Measurements from ENCODE around the gene KIF16B. TPM values are rescaled to one million over a fixed set of nuclear protein-coding genes. Genes with fewer than 3 reads are reported as not detected.

KIF16B gene
- total RNA-seq, 4 donors from 2014 or later, result 22.2 to 59.2 (median 31.4) TPM

DNA sequence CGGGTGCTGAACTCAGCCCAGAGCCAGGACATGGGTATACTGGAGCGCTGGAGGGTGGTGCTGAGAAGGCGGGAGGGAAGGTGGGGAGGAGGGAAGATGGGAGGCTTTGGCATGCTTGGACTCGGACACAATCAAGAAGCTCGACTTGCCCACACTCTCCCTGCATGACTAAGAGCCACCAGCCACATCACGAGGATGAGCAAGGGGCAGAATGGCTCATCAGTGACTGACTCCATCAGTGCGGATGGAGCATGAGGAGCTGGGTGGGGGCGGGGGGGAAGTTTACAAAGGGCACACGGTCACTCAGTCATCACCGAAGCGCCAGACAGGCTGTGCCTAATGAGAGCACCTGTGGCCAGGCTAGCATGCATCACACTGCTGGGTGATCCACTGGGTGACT, 222.8 kb downstream of the KIF16B start:
- DNase-seq (ENCODE audit: low spot score in 2 of 2), result no peak

DNA sequence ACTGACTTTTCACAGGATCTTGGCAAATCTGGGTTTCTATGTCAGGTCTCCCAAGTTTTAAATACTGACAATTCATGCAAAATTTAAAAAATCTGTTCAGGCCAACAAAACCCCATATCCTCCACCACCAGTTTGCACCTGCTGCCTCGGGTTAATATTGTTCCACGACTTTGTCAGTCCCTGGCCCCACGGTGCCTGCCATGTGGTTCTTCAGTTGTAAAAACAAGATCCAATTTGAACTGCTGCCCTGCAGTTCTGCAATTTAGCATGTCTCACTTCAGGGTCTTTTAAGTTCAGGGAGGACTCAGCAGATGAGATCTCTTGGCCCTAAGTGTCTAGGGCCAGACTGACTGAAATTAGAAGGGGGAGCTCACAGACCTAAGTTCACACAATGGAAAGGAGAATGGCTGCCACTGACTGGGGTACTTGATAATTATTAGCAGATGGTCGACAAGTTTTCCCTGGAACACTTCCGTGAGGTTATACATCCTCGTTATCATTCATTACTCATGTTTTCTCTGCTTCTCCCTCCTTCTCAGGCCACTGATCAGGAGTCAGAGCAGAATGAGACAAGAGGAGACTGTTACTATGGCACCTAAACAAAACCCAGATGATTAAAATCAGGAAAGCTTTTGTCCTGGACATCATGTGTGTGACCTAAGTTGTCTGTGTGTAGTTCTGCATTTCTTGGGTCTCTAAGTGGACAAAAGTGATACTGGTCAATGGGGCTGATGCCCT, 223.6 kb downstream of the KIF16B start:
- H3K4me3 ChIP-seq (ENCODE audit: low read depth, poor library complexity, severe bottlenecking), result no peak overlapping the region
- TF ChIP-seq, protein P1, sequence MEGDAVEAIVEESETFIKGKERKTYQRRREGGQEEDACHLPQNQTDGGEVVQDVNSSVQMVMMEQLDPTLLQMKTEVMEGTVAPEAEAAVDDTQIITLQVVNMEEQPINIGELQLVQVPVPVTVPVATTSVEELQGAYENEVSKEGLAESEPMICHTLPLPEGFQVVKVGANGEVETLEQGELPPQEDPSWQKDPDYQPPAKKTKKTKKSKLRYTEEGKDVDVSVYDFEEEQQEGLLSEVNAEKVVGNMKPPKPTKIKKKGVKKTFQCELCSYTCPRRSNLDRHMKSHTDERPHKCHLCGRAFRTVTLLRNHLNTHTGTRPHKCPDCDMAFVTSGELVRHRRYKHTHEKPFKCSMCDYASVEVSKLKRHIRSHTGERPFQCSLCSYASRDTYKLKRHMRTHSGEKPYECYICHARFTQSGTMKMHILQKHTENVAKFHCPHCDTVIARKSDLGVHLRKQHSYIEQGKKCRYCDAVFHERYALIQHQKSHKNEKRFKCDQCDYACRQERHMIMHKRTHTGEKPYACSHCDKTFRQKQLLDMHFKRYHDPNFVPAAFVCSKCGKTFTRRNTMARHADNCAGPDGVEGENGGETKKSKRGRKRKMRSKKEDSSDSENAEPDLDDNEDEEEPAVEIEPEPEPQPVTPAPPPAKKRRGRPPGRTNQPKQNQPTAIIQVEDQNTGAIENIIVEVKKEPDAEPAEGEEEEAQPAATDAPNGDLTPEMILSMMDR (IDR thresholded peaks at IDR 0.05), result no peak
- no peak for TF ChIP-seq POLR2A (IDR thresholded peaks at IDR 0.05)
- WGBS, 2 donors, result 74% methylated on average over 6 of the region's 6 CpGs
- intact Hi-C loops (cut with DNase I; ENCODE audit: low total_unique reads), result no loop called here
- no peak for DNase-seq (ENCODE audit: low spot score in 2 of 2)

More for the DNA sequence above, 222.8 kb downstream of the KIF16B start:
- no peak overlapping the region for H3K4me3 ChIP-seq (ENCODE audit: low read depth, poor library complexity, severe bottlenecking)
- intact Hi-C loops (cut with DNase I; ENCODE audit: low total_unique reads), result no loop called here
- 87 to 92% methylated on average over 11 of the region's 11 CpGs for WGBS, 2 donors
- TF ChIP-seq, protein P1 (IDR thresholded peaks at IDR 0.05), result no peak
- TF ChIP-seq POLR2A (IDR thresholded peaks at IDR 0.05), result no peak

DNA sequence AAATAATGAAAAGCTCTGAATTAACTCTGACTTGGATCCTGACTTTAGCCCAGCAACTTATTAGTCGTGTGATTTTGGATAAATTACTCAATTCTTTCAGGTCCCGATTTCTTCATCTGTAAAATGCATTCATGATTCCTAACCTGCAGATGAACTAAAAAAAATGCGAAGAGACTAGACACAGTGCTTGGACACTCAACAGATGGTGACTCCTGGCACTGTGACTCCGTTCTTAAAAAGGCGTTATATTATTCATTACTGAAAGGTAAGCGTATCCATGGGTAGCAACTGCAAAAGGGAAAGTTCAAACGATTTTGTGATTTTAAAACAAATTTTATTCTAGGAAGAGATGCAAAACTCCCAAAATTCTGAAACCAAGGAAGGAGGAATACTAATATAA, 226.3 kb downstream of the KIF16B start:
- 81 to 94% methylated on average over 7 of the region's 7 CpGs for WGBS, 2 donors
- no peak for TF ChIP-seq POLR2A (IDR thresholded peaks at IDR 0.05)
- TF ChIP-seq, protein P1 (IDR thresholded peaks at IDR 0.05), result no peak
- DNase-seq (ENCODE audit: low spot score in 2 of 2), result no peak
- H3K4me3 ChIP-seq (ENCODE audit: low read depth, poor library complexity, severe bottlenecking), result no peak overlapping the region
- intact Hi-C loops (cut with DNase I; ENCODE audit: low total_unique reads), result no loop called here

DNA sequence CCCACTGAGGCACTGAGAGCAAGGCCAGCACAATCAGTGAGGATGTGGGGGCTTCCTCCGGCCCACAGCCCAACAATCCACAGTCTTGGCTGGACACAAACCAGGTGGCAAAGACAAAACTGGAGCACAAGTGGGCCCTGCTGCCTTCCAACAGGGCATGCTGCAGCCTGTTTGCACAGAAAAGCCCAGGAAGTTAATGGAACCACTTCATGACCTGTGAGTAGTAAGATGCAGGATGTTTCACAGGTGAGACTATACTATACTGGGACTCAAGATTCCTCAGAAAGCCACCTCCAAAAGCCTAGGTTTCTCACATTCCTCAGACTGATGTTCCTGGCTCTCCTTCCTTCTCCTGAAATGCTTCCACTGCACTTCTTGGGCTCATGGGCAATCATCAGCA, 235.5 kb downstream of the KIF16B start:
- H3K4me3 ChIP-seq (ENCODE audit: low read depth, poor library complexity, severe bottlenecking), result no peak overlapping the region
- DNase-seq (ENCODE audit: low spot score in 2 of 2), result no peak
- TF ChIP-seq POLR2A (IDR thresholded peaks at IDR 0.05), result no peak
- TF ChIP-seq, protein P1 (IDR thresholded peaks at IDR 0.05), result no peak
- intact Hi-C loops (cut with DNase I; ENCODE audit: low total_unique reads), result no loop called here
- 88 to 92% methylated on average over 1 of the region's 1 CpG for WGBS, 2 donors

DNA sequence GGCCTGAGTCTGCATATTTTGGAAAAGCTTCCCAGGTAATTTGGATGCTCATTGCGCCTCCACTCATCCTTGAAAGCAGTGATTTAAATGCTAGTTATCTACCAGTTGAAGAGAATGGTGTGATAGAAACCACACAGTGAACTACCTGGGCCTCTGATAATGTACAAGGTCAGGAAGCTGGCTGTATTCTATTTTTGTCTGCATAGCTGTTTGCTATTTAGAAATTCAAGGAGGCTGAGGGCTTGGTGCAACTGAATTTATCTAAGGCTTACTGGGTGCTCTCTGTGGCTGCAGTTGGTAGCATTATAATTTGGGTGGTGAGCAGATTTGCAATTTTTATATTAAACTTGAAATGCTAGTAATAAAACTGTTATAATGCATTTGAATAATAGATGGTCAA, 245.6 kb downstream of the KIF16B start:
- H3K4me3 ChIP-seq (ENCODE audit: low read depth, poor library complexity, severe bottlenecking), result no peak overlapping the region
- intact Hi-C loops (cut with DNase I; ENCODE audit: low total_unique reads), result no loop called here
- 96 to 100% methylated on average over 1 of the region's 1 CpG for WGBS, 2 donors
- TF ChIP-seq, protein P1 (IDR thresholded peaks at IDR 0.05), result no peak
- no peak for TF ChIP-seq POLR2A (IDR thresholded peaks at IDR 0.05)
- no peak for DNase-seq (ENCODE audit: low spot score in 2 of 2)

DNA sequence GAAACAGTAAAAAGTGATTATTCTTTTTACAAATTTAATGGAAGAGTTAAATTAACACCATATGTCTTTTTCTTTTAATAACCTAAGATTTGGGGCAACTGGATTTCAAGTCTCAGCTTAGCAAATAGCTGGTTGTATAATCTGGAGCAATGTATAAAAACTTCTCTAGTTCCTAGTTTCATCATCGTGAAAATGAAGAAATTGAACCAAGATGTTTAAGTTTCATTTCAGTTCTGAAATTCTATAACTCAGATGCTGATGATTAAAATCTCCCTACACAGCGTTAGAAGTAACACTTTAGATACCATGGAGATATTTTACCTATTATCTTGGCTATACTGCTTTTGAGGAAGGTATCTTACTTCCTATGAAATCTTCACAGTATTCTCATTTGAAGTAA, 252.0 kb downstream of the KIF16B start:
- no peak overlapping the region for H3K4me3 ChIP-seq (ENCODE audit: low read depth, poor library complexity, severe bottlenecking)
- 77 to 83% methylated on average over 2 of the region's 2 CpGs for WGBS, 2 donors
- no peak for TF ChIP-seq POLR2A (IDR thresholded peaks at IDR 0.05)
- TF ChIP-seq, protein P1 (IDR thresholded peaks at IDR 0.05), result no peak
- intact Hi-C loops (cut with DNase I; ENCODE audit: low total_unique reads), result no loop called here
- DNase-seq (ENCODE audit: low spot score in 2 of 2), result no peak

All from lower leg skin (tissue), 4 donors.